IMR-90 (cell line): ENCODE measurements around the gene LGI4. TPM values are rescaled to one million over a fixed set of nuclear protein-coding genes. Genes with fewer than 3 reads are reported as not detected.

Source experiments
- ATAC-seq: fragments of 200-7000 bp; cut with Tn5 transposase; 2 replicates; pipeline ENCODE4 v1.9.1; 2020; ENCODE audit warnings: low read depth, mild to moderate bottlenecking, moderate library complexity
- BruUV-seq: library from RNA; stranded (reverse); fragments of 400-500 nt; replicated peaks from 2 replicates; lab custom pipeline; 2021; lab: Mats Ljungman, UMichigan
- CTCF ChIA-PET: fragments of 300-600 bp; formaldehyde crosslinking; extraction: SDS; loops from one replicate; lab custom pipeline; 2021; ENCODE audit warnings: antibody characterized with exemption; lab: Yijun Ruan, JAX
- POLR2A ChIA-PET: fragments of 300-600 bp; sonication (Branson Sonifier 250); formaldehyde crosslinking; loops from one replicate; lab custom pipeline; 2022; ENCODE audit warnings: antibody characterized with exemption; ENCODE audit not compliant: unreplicated experiment; lab: Charles Lee
- DNase-seq: peaks from one replicate; pipeline ENCODE4 v3.0.0; 2013
- H2AFZ ChIP-seq: replicated peaks from 2 replicates; pipeline ENCODE3; 2013; ENCODE audit warnings: low read length, mild to moderate bottlenecking; ENCODE audit not compliant: poor library complexity
- H2AK5ac ChIP-seq: 2 replicates; pipeline ENCODE4 v1.6.1; 2013; ENCODE audit warnings: low read depth, low read length, inconsistent platforms
- H2AK9ac ChIP-seq: replicated peaks from 2 replicates; pipeline ENCODE3; 2013; ENCODE audit warnings: mild to moderate bottlenecking, low read depth, low read length, moderate library complexity; ENCODE audit not compliant: poor library complexity
- H2BK120ac ChIP-seq: 2 replicates; pipeline ENCODE4 v1.6.1; 2013; ENCODE audit warnings: low read depth, low read length, inconsistent platforms
- H2BK15ac ChIP-seq: 3 replicates; pipeline ENCODE4 v1.6.1; 2013; ENCODE audit warnings: low read depth, low read length, inconsistent platforms
- H2BK20ac ChIP-seq: 2 replicates; pipeline ENCODE4 v1.6.1; 2013; ENCODE audit warnings: low read depth, mild to moderate bottlenecking, inconsistent platforms, low read length, moderate library complexity
- H2BK5ac ChIP-seq: 2 replicates; pipeline ENCODE4 v1.6.1; 2013; ENCODE audit warnings: mild to moderate bottlenecking, low read depth, low read length, inconsistent platforms; ENCODE audit not compliant: poor library complexity, severe bottlenecking
- H3K14ac ChIP-seq: replicated peaks from 2 replicates; pipeline ENCODE4 v1.6.1; 2013; ENCODE audit warnings: low read depth, low read length, inconsistent platforms
- H3K18ac ChIP-seq: 2 replicates; pipeline ENCODE4 v1.6.1; 2013; ENCODE audit warnings: low read depth, low read length, control low read depth
- H3K23ac ChIP-seq: 2 replicates; pipeline ENCODE4 v1.6.1; 2013; ENCODE audit warnings: low read depth, low read length, inconsistent platforms
- H3K27ac ChIP-seq: 2 replicates; pipeline ENCODE4 v1.5.1; 2013; ENCODE audit warnings: mild to moderate bottlenecking, control low read depth, low read length; ENCODE audit not compliant: insufficient read depth
- H3K27me3 ChIP-seq: 2 replicates; pipeline ENCODE4 v1.6.1; 2013; ENCODE audit warnings: low read length; ENCODE audit not compliant: control insufficient read depth, insufficient read depth
- H3K36me3 ChIP-seq: 2 replicates; pipeline ENCODE4 v1.6.1; 2013; ENCODE audit warnings: low read length, mixed read lengths; ENCODE audit not compliant: control insufficient read depth, insufficient read depth
- H3K4ac ChIP-seq: 2 replicates; pipeline ENCODE4 v1.6.1; 2013; ENCODE audit warnings: low read depth, low read length, inconsistent platforms
- H3K4me1 ChIP-seq: 2 replicates; pipeline ENCODE4 v1.6.1; 2013; ENCODE audit warnings: low read length, mixed read lengths; ENCODE audit not compliant: control insufficient read depth, insufficient read depth
- H3K4me2 ChIP-seq: 2 replicates; pipeline ENCODE4 v1.6.1; 2013; ENCODE audit warnings: low read depth, mild to moderate bottlenecking, control low read depth, low read length, moderate library complexity
- H3K4me3 ChIP-seq: 2 replicates; pipeline ENCODE4 v1.5.1; 2013; ENCODE audit warnings: low read depth, mild to moderate bottlenecking, control low read depth, low read length, moderate library complexity; ENCODE audit not compliant: insufficient read depth
- H3K56ac ChIP-seq: 2 replicates; pipeline ENCODE4 v1.6.1; 2013; ENCODE audit warnings: low read length, inconsistent platforms; ENCODE audit not compliant: insufficient read depth; ENCODE audit errors: extremely low read depth
- H3K79me1 ChIP-seq, 2 experiments: 2 replicates each; pipeline ENCODE4 v1.6.1; 2013; ENCODE audit warnings: low read length in 2 of 2, inconsistent platforms in 1 of 2, low read depth in 1 of 2
- H3K9ac ChIP-seq: 2 replicates; pipeline ENCODE4 v1.6.1; 2013; ENCODE audit warnings: low read depth, low read length, control low read depth
- H3K9me1 ChIP-seq: 2 replicates; pipeline ENCODE4 v1.6.1; 2013; ENCODE audit warnings: low read length, inconsistent platforms; ENCODE audit not compliant: insufficient read depth
- H3K9me3 ChIP-seq: 2 replicates; pipeline ENCODE4 v1.6.1; 2013; ENCODE audit warnings: low read length; ENCODE audit not compliant: control insufficient read depth, insufficient read depth
- H4K20me1 ChIP-seq: 2 replicates; pipeline ENCODE4 v1.6.1; 2013; ENCODE audit warnings: low read length, inconsistent platforms; ENCODE audit not compliant: insufficient read depth
- H4K5ac ChIP-seq: 2 replicates; pipeline ENCODE4 v1.6.1; 2013; ENCODE audit warnings: mild to moderate bottlenecking, low read depth, low read length, control low read depth
- H4K8ac ChIP-seq, 2 experiments: 2 replicates each; pipeline ENCODE4 v1.6.1; 2013; ENCODE audit warnings: low read depth in 2 of 2, low read length in 2 of 2, control low read depth in 1 of 2, inconsistent platforms in 1 of 2
- H4K91ac ChIP-seq: 2 replicates; pipeline ENCODE4 v1.6.1; 2013; ENCODE audit warnings: low read depth, low read length, inconsistent platforms; ENCODE audit not compliant: insufficient read depth
- BHLHE40 ChIP-seq: fragments of 150-350 bp; IDR thresholded peaks from 2 replicates; pipeline ENCODE4 v1.6.1; 2016; ENCODE audit warnings: mild to moderate bottlenecking, low read depth, low read length
- CEBPB ChIP-seq: IDR thresholded peaks from 2 replicates; pipeline ENCODE4 v1.6.1; 2012; ENCODE audit warnings: low read depth, low read length, improper control_type of control experiment
- CHD1 ChIP-seq: IDR thresholded peaks from 2 replicates; pipeline ENCODE4 v1.6.1; 2012; ENCODE audit warnings: low read depth, low read length, improper control_type of control experiment
- FOS ChIP-seq: fragments of 150-350 bp; IDR thresholded peaks from 2 replicates; pipeline ENCODE4 v1.6.1; 2016; ENCODE audit warnings: low read depth, low read length
- MAFK ChIP-seq: IDR thresholded peaks from 2 replicates; pipeline ENCODE4 v1.6.1; 2012; ENCODE audit warnings: low read depth, low read length, improper control_type of control experiment
- MAZ ChIP-seq: IDR thresholded peaks from 2 replicates; pipeline ENCODE4 v1.6.1; 2012; ENCODE audit warnings: low read depth, mild to moderate bottlenecking, low read length, improper control_type of control experiment, moderate library complexity, borderline replicate concordance
- MXI1 ChIP-seq: IDR thresholded peaks from 2 replicates; pipeline ENCODE4 v1.6.1; 2012; ENCODE audit warnings: low read depth, mild to moderate bottlenecking, low read length, moderate library complexity, borderline replicate concordance
- NFE2L2 ChIP-seq: fragments of 150-350 bp; IDR thresholded peaks from 2 replicates; pipeline ENCODE4 v1.6.1; 2016; ENCODE audit warnings: low read depth, mild to moderate bottlenecking, low read length
- POLR2A ChIP-seq: IDR thresholded peaks from 2 replicates; pipeline ENCODE4 v1.6.1; 2012; ENCODE audit warnings: mild to moderate bottlenecking, low read depth, low read length
- RAD21 ChIP-seq: IDR thresholded peaks from 2 replicates; pipeline ENCODE4 v1.6.1; 2012; ENCODE audit warnings: low read length, improper control_type of control experiment
- RCOR1 ChIP-seq: IDR thresholded peaks from 2 replicates; pipeline ENCODE4 v1.6.1; 2012; ENCODE audit warnings: mild to moderate bottlenecking, low read length, improper control_type of control experiment; ENCODE audit not compliant: insufficient replicate concordance
- RFX5 ChIP-seq: IDR thresholded peaks from 2 replicates; pipeline ENCODE4 v1.8.0; 2012; ENCODE audit warnings: low read depth, mild to moderate bottlenecking, low read length, moderate library complexity
- SMC3 ChIP-seq: fragments of 150-350 bp; IDR thresholded peaks from 2 replicates; pipeline ENCODE4 v1.6.1; 2016; ENCODE audit warnings: low read depth, mild to moderate bottlenecking, antibody characterized with exemption, low read length, moderate library complexity
- USF2 ChIP-seq: fragments of 150-350 bp; IDR thresholded peaks from 2 replicates; pipeline ENCODE4 v1.6.1; 2017; ENCODE audit warnings: mild to moderate bottlenecking, antibody characterized with exemption, low read length, low read depth
- WGBS, 2 experiments: methylation state at CpG; one replicate each; pipeline versions ENCODE4 v1.1.5 to v1.1.7; 2013; ENCODE audit warnings: missing lambda C conversion rate in 2 of 2; ENCODE audit not compliant: insufficient read length in 1 of 2; ENCODE audit errors: extremely low coverage in 2 of 2; 5-methylcytosine and 5-hydroxymethylcytosine counted together
- dilution Hi-C: fragments of 300-500 bp; cut with HindIII; formaldehyde crosslinking; loops from one replicate; pipeline ENCODE4 v1.14.3; 2018; ENCODE audit warnings: low sequenced_read_pairs; ENCODE audit not compliant: unreplicated experiment
- in situ Hi-C: fragments of 300-500 bp; cut with MboI; formaldehyde crosslinking; loops from 3 replicates; pipeline ENCODE4 v1.14.3; 2019; ENCODE audit warnings: low sequenced_read_pairs, inconsistent platforms, mixed read lengths
- intact Hi-C: fragments of 100-400 bp; cut with micrococcal nuclease; formaldehyde crosslinking; loops from 2 replicates; pipeline ENCODE4 v1.10.0; 2022
- polyA plus RNA-seq, 3 experiments: library from polyadenylated mRNA; depleted of rRNA; stranded (reverse); fragments of >200 nt; gene quantifications; 2 replicates each; pipeline ENCODE4 v1.2.3, GENCODE V29; 2012; ENCODE audit warnings: low replicate concordance in 1 of 3
- total RNA-seq: library from RNA; depleted of rRNA; stranded (reverse); fragments of >200 nt; gene quantifications from 2 replicates; pipeline ENCODE4 v1.2.3, GENCODE V29; 2012
- TF ChIP-seq, protein P1 (sequence below): fragments of 150-350 bp; IDR thresholded peaks from 2 replicates; pipeline ENCODE4 v1.6.1; 2016; ENCODE audit warnings: low read depth, mild to moderate bottlenecking, low read length, moderate library complexity, borderline replicate concordance
- TF ChIP-seq, protein P2 (sequence below): conservative IDR thresholded peaks from 2 replicates; pipeline ENCODE4 v1.5.1; 2012; ENCODE audit warnings: mild to moderate bottlenecking, low read depth, low read length, improper control_type of control experiment

LGI4 gene
- total and polyA plus RNA-seq, 2 of the 4 experiments (the other 2 are of a cell fraction), result 0.10 TPM; not detected in 1

GRCh38 chr19:35089554-35089953 lies 45.3 kb downstream of the LGI4 start:
- Histone ChIP-seq H3K4me2 (no peak overlapping the region), H3K27ac (no peak overlapping the region), H2AFZ (no peak overlapping the region), H2BK15ac (no peak overlapping the region), H4K91ac (no peak overlapping the region), H3K4me1 (peaks cover 3% of the 10 kb centered on the region), H3K4ac (no peak overlapping the region), H3K56ac (no peak overlapping the region), H3K18ac (no peak overlapping the region), H3K36me3 (no peaks in the 10 kb centered on the region), H3K23ac (no peak overlapping the region), H4K20me1 (no peaks in the 10 kb centered on the region), H3K4me3 (no peak overlapping the region), H2BK20ac (no peak overlapping the region; the same call in 1 of the 2 replicates), H2BK5ac (no peak overlapping the region), H2AK5ac (no peak overlapping the region), H3K79me1 (no peaks in the 10 kb centered on the region), H2AK9ac (no peak overlapping the region), H3K9me3 (no peaks in the 10 kb centered on the region), H3K27me3 (peaks cover 3% of the 10 kb centered on the region; the same call in 1 of the 2 replicates), H4K5ac (no peak overlapping the region), H4K8ac (no peak overlapping the region), H3K14ac (no peak overlapping the region), H2BK120ac (no peak overlapping the region), H3K9ac (no peak overlapping the region), H3K9me1 (peaks cover 7% of the 10 kb centered on the region)
- intact Hi-C loops, result no loop called here
- no CpG with 5 or more reads among the region's 8 CpGs for WGBS, 2 experiments
- ATAC-seq, result no peak
- dilution Hi-C loops, result no loop called here
- TF ChIP-seq RFX5, result no peak
- TF ChIP-seq BHLHE40, result no peak
- TF ChIP-seq SMC3, result no peak
- no peak for TF ChIP-seq RAD21
- TF ChIP-seq CHD1, result no peak
- no peak for TF ChIP-seq CEBPB
- no peak for TF ChIP-seq NFE2L2
- TF ChIP-seq, protein P1, sequence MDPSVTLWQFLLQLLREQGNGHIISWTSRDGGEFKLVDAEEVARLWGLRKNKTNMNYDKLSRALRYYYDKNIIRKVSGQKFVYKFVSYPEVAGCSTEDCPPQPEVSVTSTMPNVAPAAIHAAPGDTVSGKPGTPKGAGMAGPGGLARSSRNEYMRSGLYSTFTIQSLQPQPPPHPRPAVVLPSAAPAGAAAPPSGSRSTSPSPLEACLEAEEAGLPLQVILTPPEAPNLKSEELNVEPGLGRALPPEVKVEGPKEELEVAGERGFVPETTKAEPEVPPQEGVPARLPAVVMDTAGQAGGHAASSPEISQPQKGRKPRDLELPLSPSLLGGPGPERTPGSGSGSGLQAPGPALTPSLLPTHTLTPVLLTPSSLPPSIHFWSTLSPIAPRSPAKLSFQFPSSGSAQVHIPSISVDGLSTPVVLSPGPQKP, result no peak
- TF ChIP-seq USF2, result no peak
- TF ChIP-seq POLR2A, result no peak
- TF ChIP-seq RCOR1, result no peak
- TF ChIP-seq, protein P2, sequence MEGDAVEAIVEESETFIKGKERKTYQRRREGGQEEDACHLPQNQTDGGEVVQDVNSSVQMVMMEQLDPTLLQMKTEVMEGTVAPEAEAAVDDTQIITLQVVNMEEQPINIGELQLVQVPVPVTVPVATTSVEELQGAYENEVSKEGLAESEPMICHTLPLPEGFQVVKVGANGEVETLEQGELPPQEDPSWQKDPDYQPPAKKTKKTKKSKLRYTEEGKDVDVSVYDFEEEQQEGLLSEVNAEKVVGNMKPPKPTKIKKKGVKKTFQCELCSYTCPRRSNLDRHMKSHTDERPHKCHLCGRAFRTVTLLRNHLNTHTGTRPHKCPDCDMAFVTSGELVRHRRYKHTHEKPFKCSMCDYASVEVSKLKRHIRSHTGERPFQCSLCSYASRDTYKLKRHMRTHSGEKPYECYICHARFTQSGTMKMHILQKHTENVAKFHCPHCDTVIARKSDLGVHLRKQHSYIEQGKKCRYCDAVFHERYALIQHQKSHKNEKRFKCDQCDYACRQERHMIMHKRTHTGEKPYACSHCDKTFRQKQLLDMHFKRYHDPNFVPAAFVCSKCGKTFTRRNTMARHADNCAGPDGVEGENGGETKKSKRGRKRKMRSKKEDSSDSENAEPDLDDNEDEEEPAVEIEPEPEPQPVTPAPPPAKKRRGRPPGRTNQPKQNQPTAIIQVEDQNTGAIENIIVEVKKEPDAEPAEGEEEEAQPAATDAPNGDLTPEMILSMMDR, result no peak
- no peak for TF ChIP-seq FOS
- no peak for TF ChIP-seq MXI1
- no peak for TF ChIP-seq MAZ
- TF ChIP-seq MAFK, result no peak
- ChIA-PET POLR2A (no interaction called here), CTCF (interaction anchor here (0.7 to 1.3 kb wide), 3 partner anchors 11 to 45 kb away, joined by 3 to 4 read pairs (median 3); no protein-coding TSS in a partner anchor)
- in situ Hi-C loops, result no loop called here
- no TSS peak for BruUV-seq
- no peak for DNase-seq
